AG04450 (cell line): Measurements from ENCODE around the gene LIMA1. TPM values are rescaled to one million over a fixed set of nuclear protein-coding genes. Genes with fewer than 3 reads are reported as not detected.
A peak's percentile ranks its signal among the peaks of the same experiment; 100 is the strongest.

Experiments
- CTCF ChIA-PET: fragments of 300-600, 350-600 bp; formaldehyde crosslinking; extraction: SDS; loops from one replicate; lab custom pipeline; 2022; ENCODE audit warnings: antibody characterized with exemption, inconsistent platforms; lab: Charles Lee
- POLR2A ChIA-PET: fragments of 350-600 bp; formaldehyde crosslinking; extraction: SDS; loops from one replicate; lab custom pipeline; 2021; ENCODE audit warnings: antibody characterized with exemption, inconsistent platforms; lab: Yijun Ruan, JAX
- DNase-seq: peaks from one replicate; pipeline ENCODE4 v3.0.0-alpha.2; 2011; ENCODE audit warnings: low read depth, low spot score
- H3K27ac ChIP-seq: one replicate; pipeline ENCODE4 v1.5.1; 2012; ENCODE audit warnings: low read depth, low read length, control low read depth
- H3K27me3 ChIP-seq: one replicate; pipeline ENCODE4 v1.6.0; 2012; ENCODE audit warnings: low read length; ENCODE audit not compliant: control insufficient read depth, insufficient read depth
- H3K4me3 ChIP-seq: 2 replicates; pipeline ENCODE4 v1.5.1; 2011; ENCODE audit warnings: mild to moderate bottlenecking, low read depth, low read length, control low read depth
- H3K9me3 ChIP-seq: 2 replicates; pipeline ENCODE4 v1.5.1; 2012; ENCODE audit warnings: low read length; ENCODE audit not compliant: control insufficient read depth, insufficient read depth
- polyA plus RNA-seq: library from polyadenylated mRNA; depleted of rRNA; stranded (reverse); fragments of >200 nt; gene quantifications from 2 replicates; pipeline ENCODE4 v1.2.3, GENCODE V29; 2011
- TF ChIP-seq, protein P1 (sequence below): IDR thresholded peaks from 2 replicates; pipeline ENCODE4 v1.5.1; 2011; ENCODE audit warnings: low read depth, low read length, control low read depth, inconsistent platforms

LIMA1 gene
- polyA plus RNA-seq, 1 experiment = 218 TPM

DNA sequence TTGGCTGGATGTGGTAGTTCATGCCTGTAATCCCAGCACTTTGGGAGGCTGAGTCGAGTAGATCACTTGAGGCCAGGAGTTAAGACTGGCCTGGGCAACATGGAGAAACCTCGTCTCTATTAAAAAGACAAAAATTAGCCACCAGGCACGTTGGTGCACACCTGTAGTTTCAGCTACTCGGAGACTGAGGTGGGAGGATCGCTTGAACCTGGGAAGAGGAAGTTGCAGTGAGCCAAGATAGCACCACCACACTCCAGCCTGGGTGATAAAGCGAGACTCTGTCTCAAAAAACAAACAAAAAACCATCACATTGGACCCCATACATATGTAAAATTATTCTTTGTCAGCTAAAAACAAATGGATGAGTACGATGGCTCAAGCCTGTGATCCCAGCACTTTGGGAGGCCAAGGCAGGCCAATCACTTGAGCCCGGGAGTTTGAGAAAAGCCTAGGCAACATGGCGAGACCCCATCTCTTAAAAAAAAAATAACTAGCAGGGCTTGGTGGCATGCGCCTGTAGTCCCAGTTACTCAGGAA is 43.9 kb downstream of the LIMA1 start:
- Histone ChIP-seq H3K9me3 (no peaks in the 10 kb centered on the region), H3K4me3 (no peak overlapping the region), H3K27me3 (no peaks in the 10 kb centered on the region), H3K27ac (no peak overlapping the region)
- no peak for DNase-seq
- CTCF ChIA-PET = no interaction called here
- POLR2A ChIA-PET = no interaction called here
- TF ChIP-seq, protein P1, sequence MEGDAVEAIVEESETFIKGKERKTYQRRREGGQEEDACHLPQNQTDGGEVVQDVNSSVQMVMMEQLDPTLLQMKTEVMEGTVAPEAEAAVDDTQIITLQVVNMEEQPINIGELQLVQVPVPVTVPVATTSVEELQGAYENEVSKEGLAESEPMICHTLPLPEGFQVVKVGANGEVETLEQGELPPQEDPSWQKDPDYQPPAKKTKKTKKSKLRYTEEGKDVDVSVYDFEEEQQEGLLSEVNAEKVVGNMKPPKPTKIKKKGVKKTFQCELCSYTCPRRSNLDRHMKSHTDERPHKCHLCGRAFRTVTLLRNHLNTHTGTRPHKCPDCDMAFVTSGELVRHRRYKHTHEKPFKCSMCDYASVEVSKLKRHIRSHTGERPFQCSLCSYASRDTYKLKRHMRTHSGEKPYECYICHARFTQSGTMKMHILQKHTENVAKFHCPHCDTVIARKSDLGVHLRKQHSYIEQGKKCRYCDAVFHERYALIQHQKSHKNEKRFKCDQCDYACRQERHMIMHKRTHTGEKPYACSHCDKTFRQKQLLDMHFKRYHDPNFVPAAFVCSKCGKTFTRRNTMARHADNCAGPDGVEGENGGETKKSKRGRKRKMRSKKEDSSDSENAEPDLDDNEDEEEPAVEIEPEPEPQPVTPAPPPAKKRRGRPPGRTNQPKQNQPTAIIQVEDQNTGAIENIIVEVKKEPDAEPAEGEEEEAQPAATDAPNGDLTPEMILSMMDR = no peak

DNA sequence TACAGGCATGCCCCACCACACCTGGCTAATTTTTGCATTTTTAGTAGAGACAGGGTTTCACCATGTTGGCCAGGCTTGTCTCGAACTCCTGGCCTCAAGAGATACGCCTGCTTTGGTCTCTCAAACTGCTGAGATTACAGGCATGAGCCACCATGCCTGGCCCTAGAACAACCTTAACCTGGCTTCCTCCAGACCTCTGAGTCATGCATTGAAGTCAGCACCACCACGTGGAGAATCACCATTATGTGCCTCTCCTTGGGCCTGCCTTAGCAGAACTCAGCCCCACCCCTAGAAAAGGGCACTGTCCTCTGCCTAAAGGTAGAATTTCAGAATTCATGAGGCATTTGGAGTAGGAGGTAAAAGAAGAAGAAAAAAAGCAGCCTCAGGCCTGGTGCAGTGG is 49.0 kb downstream of the LIMA1 start:
- no peak for DNase-seq
- no peaks in the 10 kb centered on the region for H3K9me3 ChIP-seq
- TF ChIP-seq, protein P1 = no peak
- no peaks in the 10 kb centered on the region for H3K27me3 ChIP-seq
- ChIA-PET POLR2A (no interaction called here), CTCF (interaction anchor here (0.7 kb wide), 2 partner anchors 43 to 302 kb away, joined by 4 to 9 read pairs; no protein-coding TSS in a partner anchor)
- H3K27ac ChIP-seq = no peak overlapping the region
- no peak overlapping the region for H3K4me3 ChIP-seq

DNA sequence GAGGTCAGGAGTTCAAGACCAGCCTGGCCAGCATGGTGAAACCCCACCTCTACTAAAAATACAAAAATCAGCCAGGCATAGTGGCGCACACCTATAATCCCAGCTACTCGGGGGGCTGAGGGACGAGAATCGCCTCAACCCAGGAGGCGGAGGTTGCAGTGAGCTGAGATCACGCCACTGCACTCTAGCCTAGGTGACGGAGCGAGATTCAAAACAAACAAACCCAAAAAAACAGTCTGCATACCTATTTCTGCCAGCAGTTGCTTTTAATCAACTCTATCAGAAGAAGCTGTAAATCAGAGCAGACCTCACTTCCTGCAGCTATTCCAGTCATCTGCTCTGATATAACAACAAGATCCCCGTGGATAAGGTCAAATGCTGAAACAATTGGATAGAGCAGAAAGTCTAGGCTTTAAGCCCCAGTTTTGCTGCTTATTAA is 50.5 kb downstream of the LIMA1 start:
- Histone ChIP-seq H3K4me3 (no peak overlapping the region), H3K27ac (no peak overlapping the region), H3K27me3 (no peaks in the 10 kb centered on the region), H3K9me3 (no peaks in the 10 kb centered on the region)
- POLR2A ChIA-PET = no interaction called here
- CTCF ChIA-PET = no interaction called here
- DNase-seq = no peak
- TF ChIP-seq, protein P1 = no peak

DNA sequence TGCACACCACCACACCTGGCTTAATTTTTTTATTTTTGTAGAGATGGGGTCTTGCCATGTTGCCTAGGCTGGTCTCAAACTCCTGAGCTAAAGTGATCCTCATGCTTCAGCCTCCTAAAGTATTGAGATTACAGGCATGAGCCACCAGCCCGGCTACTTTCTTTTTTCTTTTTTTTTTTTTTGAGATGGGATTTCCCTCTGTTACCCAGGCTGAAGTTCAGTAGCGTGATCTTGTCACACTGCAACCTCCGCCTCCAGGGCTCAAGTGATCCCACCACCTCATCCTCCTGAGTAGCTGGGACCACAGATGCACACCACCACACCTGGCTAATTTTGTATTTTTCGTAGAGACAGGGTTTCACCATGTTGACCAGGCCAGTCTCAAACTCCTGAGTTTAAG is 51.1 kb downstream of the LIMA1 start:
- Histone ChIP-seq H3K27ac (no peak overlapping the region), H3K27me3 (no peaks in the 10 kb centered on the region), H3K4me3 (no peak overlapping the region), H3K9me3 (no peaks in the 10 kb centered on the region)
- DNase-seq = no peak
- ChIA-PET CTCF (no interaction called here), POLR2A (no interaction called here)
- TF ChIP-seq, protein P1 = no peak

DNA sequence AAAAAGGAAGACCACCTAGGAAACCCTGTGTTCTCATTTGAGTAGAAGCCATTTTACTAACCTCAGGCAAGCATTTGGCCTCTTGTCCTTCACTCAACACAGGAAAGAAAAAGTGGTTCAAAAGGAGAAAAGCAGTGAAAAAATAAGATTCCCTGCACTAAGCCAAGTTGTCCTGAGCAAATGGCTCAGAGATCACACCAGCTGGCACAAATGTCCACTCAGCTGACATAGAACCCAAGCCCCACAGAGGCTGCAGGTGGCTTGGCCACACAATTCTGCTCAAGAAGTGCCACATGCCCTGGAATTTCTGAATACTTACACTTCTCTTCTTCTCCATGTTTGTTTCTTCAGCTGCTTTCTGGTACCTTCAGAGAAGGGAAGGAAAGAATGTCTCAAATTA is 52.0 kb downstream of the LIMA1 start:
- CTCF ChIA-PET = no interaction called here
- Histone ChIP-seq H3K27me3 (no peaks in the 10 kb centered on the region), H3K27ac (peak overlapping the region; percentile 11), H3K9me3 (no peaks in the 10 kb centered on the region), H3K4me3 (no peak overlapping the region)
- POLR2A ChIA-PET = no interaction called here
- TF ChIP-seq, protein P1 = no peak
- DNase-seq = no peak
